ENCODE measurements around the gene FAM193A.

- TF ChIP-seq CTCF (IDR thresholded peaks at IDR 0.05; ENCODE audit: insufficient read depth, low read depth, low read length) (no peak), EZH2 (IDR thresholded peaks at IDR 0.05; ENCODE audit: insufficient read depth, low read length) (no peak)
Measured at GRCh38 chr4:2537011-2537830, 774 bp downstream of the FAM193A start.
